CD4-positive, CD25-positive, alpha-beta regulatory T cell (primary cell): ENCODE results near the gene TTC28. TPM values are rescaled to one million over a fixed set of nuclear protein-coding genes. Genes with fewer than 3 reads are reported as not detected.

ENCODE experiments used
- ATAC-seq, 2 donors: fragments of 150-1000 bp; cut with Tn5 transposase; one replicate each; pipeline ENCODE4 v1.10.0; 2021; ENCODE audit warnings: low read depth in 2 of 2, moderate number of reproducible peaks in 2 of 2, moderate library complexity in 1 of 2
- DNase-seq, 3 donors: peaks; one replicate each; pipeline versions ENCODE4 v3.0.0 to v3.0.0-alpha.2; 2012 to 2022; ENCODE audit warnings: mixed read lengths in 1 of 3
- H3K27ac ChIP-seq: one replicate; pipeline ENCODE4 v1.7.0; 2013; ENCODE audit warnings: mild to moderate bottlenecking, low read length; ENCODE audit not compliant: insufficient read depth, poor library complexity, severe bottlenecking
- H3K27me3 ChIP-seq: one replicate; pipeline ENCODE4 v1.7.0; 2013; ENCODE audit warnings: low read length; ENCODE audit not compliant: control insufficient read depth, insufficient read depth
- H3K36me3 ChIP-seq: one replicate; pipeline ENCODE4 v1.7.0; 2013; ENCODE audit warnings: mild to moderate bottlenecking, low read length, moderate library complexity; ENCODE audit not compliant: control insufficient read depth, insufficient read depth
- H3K4me1 ChIP-seq: 2 replicates; pipeline ENCODE4 v1.7.0; 2013; ENCODE audit warnings: mild to moderate bottlenecking, low read length; ENCODE audit not compliant: insufficient read depth, control insufficient read depth, poor library complexity, severe bottlenecking
- H3K4me3 ChIP-seq: one replicate; pipeline ENCODE4 v1.7.0; 2013; ENCODE audit warnings: low read depth, mild to moderate bottlenecking, low read length, moderate library complexity
- H3K9me3 ChIP-seq, 2 experiments: 1 replicate in 1 of 2; 2 replicates in 1 of 2; pipeline ENCODE4 v1.7.0; 2013; ENCODE audit warnings: low read length in 2 of 2, mild to moderate bottlenecking in 1 of 2, moderate library complexity in 1 of 2; ENCODE audit not compliant: control insufficient read depth in 2 of 2
- H3K27ac Mint-ChIP-seq, 3 donors: one replicate each; pipeline ENCODE4 v1.8.0; 2020 to 2022; ENCODE audit warnings: mild to moderate bottlenecking in 3 of 3, mixed read lengths in 3 of 3, moderate library complexity in 2 of 3
- H3K27me3 Mint-ChIP-seq: one replicate; pipeline ENCODE4 v1.8.0; 2022; ENCODE audit warnings: mild to moderate bottlenecking, mixed read lengths
- H3K36me3 Mint-ChIP-seq: one replicate; pipeline ENCODE4 v1.8.0; 2020; ENCODE audit warnings: mixed read lengths
- H3K4me1 Mint-ChIP-seq, 4 donors: one replicate each; pipeline ENCODE4 v1.8.0; 2020 to 2022; ENCODE audit warnings: mixed read lengths in 4 of 4, mild to moderate bottlenecking in 1 of 4
- H3K4me3 Mint-ChIP-seq, 4 donors: one replicate each; pipeline ENCODE4 v1.8.0; 2020 to 2022; ENCODE audit warnings: mild to moderate bottlenecking in 4 of 4, mixed read lengths in 4 of 4, moderate library complexity in 3 of 4
- H3K9me3 Mint-ChIP-seq, 7 donors: one replicate each; pipeline ENCODE4 v1.8.0; 2020 to 2022; ENCODE audit warnings: mixed read lengths in 7 of 7, mild to moderate bottlenecking in 3 of 7, moderate library complexity in 2 of 7
- polyA plus RNA-seq, 4 donors: library from polyadenylated mRNA; unstranded; fragments of 300-500 nt; fragmentation: Illumina TruSeq; gene quantifications; one replicate each; pipeline ENCODE4 v1.2.3, GENCODE V29; 2021
- total RNA-seq: library from RNA; stranded (reverse); gene quantifications from one replicate; pipeline ENCODE4 v1.2.3, GENCODE V29; 2022

The TTC28 gene
- total and polyA plus RNA-seq, 5 donors from 2014 or later, result 0.02 to 2.7 (median 0.28) TPM; not detected in 1

GRCh38 chr22:28239941-28240340 is 439.7 kb downstream of the TTC28 start:
- ATAC-seq (no peak), DNase-seq (no peak)
- no peak overlapping the region for H3K4me3 ChIP-seq
- Mint-ChIP-seq H3K27ac (no peak overlapping the region), H3K36me3 (no peaks in the 10 kb centered on the region), H3K4me1 (no peaks in the 10 kb centered on the region), H3K9me3 (peaks cover 0 to 4% (median 0%) of the 10 kb centered on the region in 7 donors), H3K4me3 (no peak overlapping the region), H3K27me3 (peaks cover 22% of the 10 kb centered on the region)
- no peaks in the 10 kb centered on the region for H3K36me3 ChIP-seq
- H3K27ac ChIP-seq, result no peak overlapping the region
- no peaks in the 10 kb centered on the region for H3K4me1 ChIP-seq
- H3K27me3 ChIP-seq, result peaks cover 8% of the 10 kb centered on the region
- no peaks in the 10 kb centered on the region for H3K9me3 ChIP-seq

DNA sequence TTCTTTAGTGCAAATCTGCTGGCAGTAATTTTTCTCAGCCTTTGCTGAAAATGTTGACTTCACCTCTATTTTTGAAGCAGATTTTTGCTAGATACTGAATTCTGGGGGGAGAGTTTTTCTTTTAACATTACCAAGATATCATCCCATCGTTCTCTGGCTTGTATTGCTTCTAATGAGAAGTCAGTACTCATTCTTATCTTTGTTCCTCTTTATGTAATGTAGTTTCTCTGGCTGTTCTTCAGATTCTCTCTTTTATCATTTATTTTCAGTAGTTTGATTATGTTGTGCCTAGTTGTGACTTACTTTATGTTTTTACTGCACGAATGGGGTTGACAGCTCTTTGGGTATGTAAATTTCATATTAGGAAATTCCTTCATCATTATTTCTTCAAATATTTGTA is 441.9 kb downstream of the TTC28 start:
- no peak overlapping the region for H3K4me3 Mint-ChIP-seq
- Histone ChIP-seq H3K9me3 (no peaks in the 10 kb centered on the region), H3K27ac (no peak overlapping the region), H3K36me3 (no peaks in the 10 kb centered on the region), H3K27me3 (peaks cover 4% of the 10 kb centered on the region), H3K4me3 (no peak overlapping the region), H3K4me1 (no peaks in the 10 kb centered on the region)
- H3K27me3 Mint-ChIP-seq, result peaks cover 22% of the 10 kb centered on the region
- DNase-seq, result no peak
- no peak for ATAC-seq
- peaks cover 0 to 4% (median 0%) of the 10 kb centered on the region in 7 donors for H3K9me3 Mint-ChIP-seq
- no peak overlapping the region for H3K27ac Mint-ChIP-seq
- no peaks in the 10 kb centered on the region for H3K36me3 Mint-ChIP-seq
- no peaks in the 10 kb centered on the region for H3K4me1 Mint-ChIP-seq

- Histone ChIP-seq H3K27ac (no peak overlapping the region), H3K27me3 (peaks cover 4% of the 10 kb centered on the region), H3K9me3 (no peaks in the 10 kb centered on the region), H3K36me3 (no peaks in the 10 kb centered on the region), H3K4me1 (no peaks in the 10 kb centered on the region), H3K4me3 (no peak overlapping the region)
- H3K4me3 Mint-ChIP-seq, result no peak overlapping the region
- H3K9me3 Mint-ChIP-seq, result peaks cover 0 to 4% (median 0%) of the 10 kb centered on the region in 7 donors
- H3K4me1 Mint-ChIP-seq, result no peaks in the 10 kb centered on the region
- H3K27ac Mint-ChIP-seq, result no peak overlapping the region
- DNase-seq (no peak), ATAC-seq (no peak)
- no peaks in the 10 kb centered on the region for H3K36me3 Mint-ChIP-seq
- H3K27me3 Mint-ChIP-seq, result peaks cover 22% of the 10 kb centered on the region
These were observed 442.5 kb downstream of the TTC28 start for GRCh38 chr22:28237112-28237511.

GRCh38 chr22:28232204-28232603 is 447.4 kb downstream of the TTC28 start:
- Mint-ChIP-seq H3K27ac (no peak overlapping the region), H3K36me3 (no peaks in the 10 kb centered on the region), H3K4me1 (no peaks in the 10 kb centered on the region), H3K27me3 (peaks cover 15% of the 10 kb centered on the region), H3K4me3 (no peak overlapping the region), H3K9me3 (peaks cover 0 to 2% (median 0%) of the 10 kb centered on the region in 7 donors)
- no peak for DNase-seq
- no peak overlapping the region for H3K4me3 ChIP-seq
- H3K27me3 ChIP-seq, result no peaks in the 10 kb centered on the region
- ATAC-seq, result no peak
- no peaks in the 10 kb centered on the region for H3K36me3 ChIP-seq
- H3K9me3 ChIP-seq, result no peaks in the 10 kb centered on the region
- no peak overlapping the region for H3K27ac ChIP-seq
- no peaks in the 10 kb centered on the region for H3K4me1 ChIP-seq

DNA sequence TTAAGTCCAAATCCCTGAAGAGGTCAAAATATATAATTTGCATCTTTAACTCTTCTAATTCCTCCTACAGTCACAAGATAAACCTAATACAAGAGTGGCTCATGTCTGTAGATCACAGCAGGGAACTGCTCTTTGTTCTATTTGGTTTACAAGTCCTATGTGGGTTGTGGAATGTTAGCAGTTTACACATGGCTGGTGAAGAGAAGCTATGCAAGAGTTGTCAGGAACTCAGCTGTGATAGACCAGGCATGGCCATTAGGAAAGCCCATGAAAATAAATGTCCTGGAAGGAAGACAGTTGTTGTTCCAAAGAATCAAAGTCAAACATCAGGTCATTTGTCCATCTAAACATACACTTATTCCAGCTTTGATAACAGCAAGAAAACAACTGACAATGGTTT is 448.2 kb downstream of the TTC28 start:
- H3K4me3 Mint-ChIP-seq, result no peak overlapping the region
- no peak overlapping the region for H3K4me3 ChIP-seq
- H3K27ac Mint-ChIP-seq, result no peak overlapping the region
- no peaks in the 10 kb centered on the region for H3K27me3 ChIP-seq
- ATAC-seq (no peak), DNase-seq (no peak)
- H3K36me3 Mint-ChIP-seq, result no peaks in the 10 kb centered on the region
- no peaks in the 10 kb centered on the region for H3K9me3 ChIP-seq
- no peaks in the 10 kb centered on the region for H3K36me3 ChIP-seq
- H3K27ac ChIP-seq, result no peak overlapping the region
- H3K27me3 Mint-ChIP-seq, result peaks cover 10% of the 10 kb centered on the region
- H3K4me1 Mint-ChIP-seq, result no peaks in the 10 kb centered on the region
- peaks cover 0 to 2% (median 0%) of the 10 kb centered on the region in 7 donors for H3K9me3 Mint-ChIP-seq
- H3K4me1 ChIP-seq, result no peaks in the 10 kb centered on the region

GRCh38 chr22:28230671-28231070 is 449.0 kb downstream of the TTC28 start:
- H3K36me3 Mint-ChIP-seq, result no peaks in the 10 kb centered on the region

GRCh38 chr22:28229566-28230485 is 449.8 kb downstream of the TTC28 start:
- H3K27me3 Mint-ChIP-seq, result peaks cover 10% of the 10 kb centered on the region
- H3K27me3 ChIP-seq, result no peaks in the 10 kb centered on the region
- H3K27ac Mint-ChIP-seq, result no peak overlapping the region
- no peak for DNase-seq
- H3K4me3 Mint-ChIP-seq, result no peak overlapping the region
- H3K36me3 Mint-ChIP-seq, result no peaks in the 10 kb centered on the region
- H3K4me1 ChIP-seq, result no peaks in the 10 kb centered on the region
- no peaks in the 10 kb centered on the region for H3K36me3 ChIP-seq
- H3K4me3 ChIP-seq, result no peak overlapping the region
- H3K9me3 ChIP-seq, result no peaks in the 10 kb centered on the region
- H3K9me3 Mint-ChIP-seq, result peaks cover 0 to 2% (median 0%) of the 10 kb centered on the region in 7 donors
- no peaks in the 10 kb centered on the region for H3K4me1 Mint-ChIP-seq
- H3K27ac ChIP-seq, result no peak overlapping the region
- ATAC-seq, result no peak

More at GRCh38 chr22:28230671-28231070, 449.0 kb downstream of the TTC28 start:
- H3K27me3 Mint-ChIP-seq, result peaks cover 10% of the 10 kb centered on the region
- H3K27me3 ChIP-seq, result no peaks in the 10 kb centered on the region
- DNase-seq (no peak), ATAC-seq (no peak)
- no peaks in the 10 kb centered on the region for H3K4me1 ChIP-seq
- H3K9me3 ChIP-seq, result no peaks in the 10 kb centered on the region
- no peaks in the 10 kb centered on the region for H3K4me1 Mint-ChIP-seq
- no peak overlapping the region for H3K27ac ChIP-seq
- H3K4me3 ChIP-seq, result no peak overlapping the region
- H3K9me3 Mint-ChIP-seq, result peaks cover 0 to 2% (median 0%) of the 10 kb centered on the region in 7 donors
- H3K4me3 Mint-ChIP-seq, result no peak overlapping the region
- no peak overlapping the region for H3K27ac Mint-ChIP-seq
- no peaks in the 10 kb centered on the region for H3K36me3 ChIP-seq

- Histone ChIP-seq H3K36me3 (no peaks in the 10 kb centered on the region), H3K27me3 (peaks cover 5% of the 10 kb centered on the region), H3K27ac (no peak overlapping the region), H3K9me3 (no peaks in the 10 kb centered on the region), H3K4me1 (no peaks in the 10 kb centered on the region), H3K4me3 (no peak overlapping the region)
- Mint-ChIP-seq H3K36me3 (no peaks in the 10 kb centered on the region), H3K4me3 (no peak overlapping the region), H3K27me3 (peaks cover 5% of the 10 kb centered on the region), H3K27ac (no peak overlapping the region), H3K4me1 (no peaks in the 10 kb centered on the region), H3K9me3 (no peaks in the 10 kb centered on the region)
- DNase-seq (no peak), ATAC-seq (no peak)
These were observed 455.8 kb downstream of the TTC28 start for GRCh38 chr22:28223826-28224225.
